Hepatic stellate cell (primary cell): ENCODE data around the gene OSGEP.

ENCODE experiments used
- DNase-seq: peaks from one replicate; pipeline ENCODE4 v3.0.0; 2011; ENCODE audit warnings: low spot score

The OSGEP gene

DNA sequence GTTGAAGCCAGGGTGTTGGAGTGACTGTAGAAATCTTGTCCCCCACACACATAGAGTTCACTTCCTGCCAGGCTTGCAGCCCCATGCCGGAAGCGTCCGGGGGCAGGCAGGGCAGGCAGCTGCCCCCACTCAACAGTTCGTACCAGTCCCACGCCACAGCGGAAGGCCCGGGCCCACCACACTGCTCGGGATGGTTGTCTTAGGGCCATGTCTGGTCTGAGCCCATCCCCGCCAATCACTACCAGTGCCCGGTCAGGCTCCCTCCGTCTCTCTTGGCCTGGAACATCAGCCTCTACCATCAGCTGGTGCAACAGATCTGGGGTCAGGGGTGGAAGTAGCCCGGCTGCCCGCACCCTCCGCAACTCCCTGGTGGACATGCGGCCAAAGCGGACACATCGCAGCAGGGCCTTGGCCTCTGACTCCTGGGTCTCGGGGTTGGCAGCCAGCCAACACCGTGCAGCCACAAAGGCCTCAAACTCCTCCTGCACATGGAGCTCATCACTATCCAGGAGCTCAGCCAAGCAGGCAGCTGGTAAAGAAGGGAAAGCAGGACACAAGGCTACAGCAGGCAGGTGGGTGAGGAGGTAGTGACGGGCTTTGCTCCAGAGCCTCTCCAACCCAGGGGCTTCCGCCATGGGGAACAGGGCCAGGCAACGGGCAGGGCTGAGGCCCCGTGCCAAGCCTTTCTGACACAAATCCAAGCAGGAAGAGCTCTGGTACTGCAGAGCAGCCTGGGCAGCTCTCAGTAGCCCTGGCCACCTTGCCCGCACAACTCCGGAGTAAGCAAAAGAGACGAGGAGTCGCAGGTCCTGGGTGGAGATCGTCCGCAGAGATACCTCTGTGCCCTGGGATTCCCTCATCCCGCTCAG, 24.6 kb downstream of the OSGEP start:
- DNase-seq = no peak

DNA sequence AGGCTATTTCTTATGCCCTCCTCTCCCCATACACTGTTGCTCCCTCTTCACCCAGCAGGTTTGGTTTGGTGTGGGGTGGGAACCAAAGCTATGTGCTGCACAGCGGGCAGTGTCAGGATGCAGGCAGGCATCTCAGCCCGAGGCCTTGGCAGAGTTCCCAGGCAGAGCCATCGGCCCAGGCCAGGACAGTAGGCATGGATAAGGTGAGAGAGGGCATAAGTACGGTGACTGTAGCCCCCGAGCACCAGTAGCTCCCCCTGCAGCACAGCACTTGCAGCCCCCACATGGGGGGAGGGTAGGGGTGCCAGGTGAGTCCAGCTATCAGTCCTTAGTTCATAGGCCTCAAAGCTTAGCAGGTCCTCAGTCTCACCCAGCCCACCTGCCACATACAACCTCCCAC, 25.8 kb downstream of the OSGEP start:
- no peak for DNase-seq

GRCh38 chr14:20428010-20428365, 26.6 kb downstream of the OSGEP start:
- DNase-seq = no peak

DNA sequence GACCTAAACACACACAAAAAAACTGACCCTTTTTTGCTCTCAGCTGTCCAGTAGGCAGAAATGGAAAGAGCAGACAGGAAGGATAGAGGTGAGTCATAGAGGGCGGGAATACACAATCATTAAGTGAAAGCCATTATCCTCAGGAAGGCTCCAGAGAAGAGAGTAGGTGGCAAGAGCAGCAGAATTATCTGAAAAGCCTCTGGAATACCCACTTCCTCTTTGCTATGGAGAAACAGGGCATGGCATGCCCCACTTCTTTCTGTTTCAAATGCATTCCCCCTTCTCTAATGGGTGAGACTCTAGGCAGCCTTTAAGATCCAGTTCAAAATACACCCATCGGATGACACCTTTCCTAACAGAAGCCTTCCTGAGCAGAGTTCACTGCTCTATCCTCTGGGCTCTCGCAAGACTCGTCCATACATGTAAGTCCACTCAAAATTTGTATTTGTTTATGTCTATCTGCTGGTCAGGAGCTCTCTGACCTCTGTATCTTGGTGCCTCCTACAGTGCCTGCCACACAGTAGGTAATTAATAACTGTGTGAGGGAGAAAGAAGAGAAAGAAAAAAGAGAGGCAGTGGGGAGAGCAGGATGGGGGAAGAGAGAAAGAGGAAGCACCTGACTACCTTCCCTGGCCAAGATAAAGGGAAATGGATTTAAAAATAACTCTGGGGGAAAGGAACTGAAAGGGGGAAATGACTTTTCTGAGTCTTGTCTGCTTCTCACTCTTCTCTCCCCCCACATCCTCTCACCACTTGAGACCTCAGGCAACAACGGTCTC, 27.2 kb downstream of the OSGEP start:
- DNase-seq = peak; percentile 61

- no peak for DNase-seq
Observed at GRCh38 chr14:20424851-20425250, 29.8 kb downstream of the OSGEP start.

DNA sequence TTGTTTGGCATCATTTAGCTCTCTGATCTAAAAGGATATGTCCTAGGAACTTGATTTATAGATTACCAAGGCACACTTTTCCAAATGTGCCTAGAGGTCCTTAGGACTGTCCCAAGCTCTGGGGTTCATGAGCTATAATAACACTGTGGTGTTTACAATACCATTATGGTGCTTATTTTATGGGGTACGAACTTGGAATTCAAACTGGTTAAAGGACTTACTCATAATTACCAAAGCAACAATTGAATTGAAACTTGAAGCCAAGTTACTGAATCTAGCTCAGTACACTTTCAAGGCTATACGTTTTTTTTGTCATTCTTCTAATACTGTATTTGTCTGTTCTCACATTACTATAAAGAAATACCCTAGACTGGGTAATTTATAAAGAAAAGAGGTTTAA, 31.7 kb downstream of the OSGEP start:
- DNase-seq = no peak

- no peak for DNase-seq
Observed at GRCh38 chr14:20421267-20421666, 33.3 kb downstream of the OSGEP start.

DNA sequence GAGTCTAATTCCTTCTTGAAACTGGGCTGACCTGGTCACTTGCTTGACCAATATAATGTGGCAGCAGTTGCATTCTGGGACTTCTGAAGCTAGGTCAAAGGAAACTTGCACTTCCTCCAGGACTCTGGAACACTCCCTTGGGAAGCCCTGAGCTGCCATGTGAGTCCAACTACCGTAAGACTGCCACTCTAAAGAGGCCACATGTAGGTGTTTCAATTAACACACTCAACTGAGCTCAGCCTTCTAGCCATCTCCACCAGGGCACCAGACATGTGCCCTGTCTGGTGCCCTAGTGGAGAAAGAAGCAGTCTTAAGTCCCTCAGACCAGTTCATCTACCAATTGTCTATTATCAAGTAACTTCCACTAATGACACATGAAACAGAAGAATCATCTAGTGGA, 35.2 kb downstream of the OSGEP start:
- DNase-seq = no peak

GRCh38 chr14:20418501-20418909, 36.1 kb downstream of the OSGEP start:
- no peak for DNase-seq

GRCh38 chr14:20417250-20418186, 37.1 kb downstream of the OSGEP start:
- no peak for DNase-seq

DNA sequence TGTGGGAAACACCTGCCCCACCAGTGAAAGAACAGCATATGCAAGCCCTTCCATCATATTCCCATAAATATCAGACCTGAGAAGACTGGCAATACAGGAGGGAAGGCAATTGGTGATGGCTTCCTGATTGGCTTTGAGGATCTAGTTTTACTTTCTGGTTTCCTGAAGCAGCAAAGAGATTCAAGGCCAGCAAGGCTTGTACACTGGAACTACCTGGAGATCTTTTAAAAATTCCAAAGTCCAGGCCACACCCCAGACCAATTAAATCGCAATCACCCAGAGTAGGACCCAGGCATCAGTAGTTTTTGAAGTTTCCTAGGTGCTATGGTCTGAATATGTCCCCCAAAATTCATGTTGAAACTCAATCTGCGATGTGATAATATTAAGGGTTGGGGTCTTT, 38.4 kb downstream of the OSGEP start:
- no peak for DNase-seq

DNA sequence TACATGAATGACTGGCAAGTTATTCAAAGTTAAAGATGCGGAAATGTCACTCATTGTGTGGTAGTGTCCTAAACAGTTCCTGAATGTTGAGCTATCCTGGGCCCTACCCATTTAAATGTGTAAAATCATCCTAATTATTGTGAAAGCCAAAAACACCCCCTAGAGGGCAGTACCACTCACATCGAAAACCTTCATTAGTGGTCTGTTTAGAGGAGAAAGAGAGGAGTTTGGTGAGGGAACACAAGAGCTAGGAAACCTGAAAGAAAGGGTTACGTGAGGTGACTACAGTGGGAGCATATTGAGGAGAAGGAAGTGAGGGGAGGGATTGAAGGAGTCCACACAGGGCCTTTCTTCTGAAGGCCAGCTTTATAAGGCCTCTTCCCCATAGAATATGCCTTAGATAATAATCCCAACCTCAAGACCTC, 38.8 kb downstream of the OSGEP start:
- DNase-seq = peak; percentile 48

- DNase-seq = no peak
Observed at GRCh38 chr14:20413744-20414082, 40.9 kb downstream of the OSGEP start.

GRCh38 chr14:20412876-20413743, 41.5 kb downstream of the OSGEP start, which contains the start of gene TEP1:
Gene TEP1 (minus strand): TSS chr14:20413501. CDS start chr14:20408439, 5,062 bp downstream.
- peak; percentile 85 for DNase-seq

GRCh38 chr14:20412411-20412810, 42.2 kb downstream of the OSGEP start:
- no peak for DNase-seq

GRCh38 chr14:20409226-20409625, 45.4 kb downstream of the OSGEP start:
- DNase-seq = peak; percentile 66

- DNase-seq = no peak
Observed at GRCh38 chr14:20403521-20403920, 51.1 kb downstream of the OSGEP start.

- DNase-seq = no peak
Observed at GRCh38 chr14:20400965-20401593, 53.5 kb downstream of the OSGEP start.

- no peak for DNase-seq
Observed at GRCh38 chr14:20400589-20400964, 54.0 kb downstream of the OSGEP start.

DNA sequence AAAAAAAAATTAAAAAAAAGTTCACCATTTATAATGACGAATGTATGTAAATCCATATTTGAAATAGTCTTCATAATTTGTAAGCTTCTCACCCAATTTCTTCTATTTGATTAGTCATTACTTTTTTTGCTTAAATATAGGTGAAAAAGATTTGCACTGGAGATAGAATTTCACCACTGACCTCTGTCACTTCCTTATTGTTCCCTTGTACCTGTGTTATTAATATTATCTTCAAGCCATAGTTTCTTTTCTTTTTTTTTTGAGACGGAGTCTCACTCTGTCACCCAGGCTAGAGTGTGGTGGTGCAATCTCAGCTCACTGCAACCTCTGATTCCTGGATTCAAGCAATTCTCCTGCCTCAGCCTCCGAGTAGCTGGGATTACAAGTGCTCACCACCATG, 57.1 kb downstream of the OSGEP start:
- no peak for DNase-seq
